Left lung (tissue), 10 donors: ENCODE results near the gene GALNTL6. TPM values are rescaled to one million over a fixed set of nuclear protein-coding genes. Genes with fewer than 3 reads are reported as not detected.

Source experiments
- ATAC-seq: fragments of 200-7000 bp; cut with Tn5 transposase; one replicate; pipeline ENCODE4 v1.9.1; 2020; ENCODE audit warnings: moderate library complexity
- DNase-seq, 4 donors: peaks; one replicate each; pipeline ENCODE4 v3.0.0-alpha.2; 2013 to 2020
- H3K27ac ChIP-seq, 2 donors: fragments of 200-600 bp; sonication (generic) in 1 of 2; one replicate each; pipeline versions ENCODE4 v1.5.0 to v1.8.0; 2020 to 2021
- H3K27me3 ChIP-seq, 2 donors: fragments of 200-600 bp; sonication (generic) in 1 of 2; one replicate each; pipeline versions ENCODE4 v1.5.0 to v1.8.0; 2020 to 2021
- H3K36me3 ChIP-seq, 2 donors: fragments of 200-600 bp; sonication (generic) in 1 of 2; one replicate each; pipeline versions ENCODE4 v1.5.0 to v1.8.0; 2020 to 2021
- H3K4me1 ChIP-seq, 2 donors: fragments of 200-600 bp; one replicate each; pipeline ENCODE4 v1.8.0; 2021
- H3K4me3 ChIP-seq, 2 donors: fragments of 200-600 bp; sonication (generic) in 1 of 2; one replicate each; pipeline versions ENCODE4 v1.5.0 to v1.8.0; 2020 to 2021; ENCODE audit warnings: mild to moderate bottlenecking in 1 of 2
- H3K9me3 ChIP-seq, 2 donors: fragments of 200-600 bp; sonication (generic) in 1 of 2; one replicate each; pipeline versions ENCODE4 v1.5.0 to v1.8.0; 2020 to 2021
- CTCF ChIP-seq, 2 donors: fragments of 200-600 bp; sonication (generic) in 1 of 2; IDR thresholded peaks; one replicate each; pipeline versions ENCODE4 v1.5.0 to v1.8.0; 2021; ENCODE audit warnings: antibody characterized with exemption in 2 of 2
- intact Hi-C, 2 donors: fragments of 100-400 bp; cut with DNase I; formaldehyde crosslinking; loops; one replicate each; pipeline versions ENCODE4 v1.11.2 to v1.14.2; 2022
- polyA plus RNA-seq, 6 donors: library from polyadenylated mRNA; unstranded; fragments of 120-200 nt; gene quantifications; one replicate each; pipeline ENCODE4 v1.2.1, GENCODE V29; 2013; ENCODE audit not compliant: insufficient read length in 6 of 6
- total RNA-seq, 2 donors: library from RNA; stranded (reverse); fragmentation: NEBNext Ultra II Directional; extraction: Animal tissue kit (Norgen Biotek cat#: 25700); gene quantifications; one replicate each; pipeline ENCODE4 v1.2.1, GENCODE V29; 2021
- donor health status: DM: no; HTN: yes; CAD: no.
- donor health status: DM: no; HTN: no; CAD: no.

Gene GALNTL6
- total and polyA plus RNA-seq, 8 donors = 0.11 to 0.16 (median 0.13) TPM; not detected in 5

GRCh38 chr4:172232966-172233365 lies 419.8 kb downstream of the GALNTL6 start:
- no peak for TF ChIP-seq CTCF (IDR thresholded peaks at IDR 0.05)
- intact Hi-C loops = no loop called here
- Histone ChIP-seq H3K27ac (no peak overlapping the region), H3K36me3 (no peaks in the 10 kb centered on the region), H3K4me3 (no peak overlapping the region), H3K27me3 (no peaks in the 10 kb centered on the region), H3K9me3 (no peaks in the 10 kb centered on the region), H3K4me1 (no peaks in the 10 kb centered on the region)
- ATAC-seq = no peak
- DNase-seq = peak in 1 of 4 donors; percentile 1

DNA sequence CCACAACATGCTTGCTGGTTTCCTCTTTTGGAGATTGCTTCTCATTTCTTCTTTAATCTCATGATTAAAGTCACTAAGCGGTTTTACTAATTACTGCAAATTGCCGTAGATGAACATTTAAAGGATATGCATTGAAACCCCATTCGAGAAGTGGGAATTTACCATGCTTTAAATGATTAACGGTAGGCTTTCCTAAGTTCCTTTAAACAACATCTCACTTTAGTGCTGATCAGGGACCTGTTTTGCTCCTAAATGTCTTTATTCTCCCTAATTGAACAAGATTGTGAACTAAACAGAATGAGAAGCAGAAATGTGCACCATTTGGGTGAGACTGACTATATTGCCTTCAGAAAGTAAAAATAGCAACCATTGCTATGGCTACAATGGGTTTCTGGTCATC lies 430.3 kb downstream of the GALNTL6 start:
- Histone ChIP-seq H3K36me3 (no peaks in the 10 kb centered on the region), H3K9me3 (no peaks in the 10 kb centered on the region), H3K27me3 (no peaks in the 10 kb centered on the region), H3K4me3 (no peak overlapping the region), H3K4me1 (no peaks in the 10 kb centered on the region), H3K27ac (no peak overlapping the region)
- DNase-seq (no peak), ATAC-seq (no peak)
- TF ChIP-seq CTCF (IDR thresholded peaks at IDR 0.05) = no peak
- intact Hi-C loops = no loop called here

GRCh38 chr4:172245516-172245915 lies 432.3 kb downstream of the GALNTL6 start:
- Histone ChIP-seq H3K4me3 (no peak overlapping the region), H3K36me3 (no peaks in the 10 kb centered on the region), H3K27me3 (no peaks in the 10 kb centered on the region), H3K4me1 (no peaks in the 10 kb centered on the region), H3K9me3 (peaks cover 0 to 10% of the 10 kb centered on the region in 2 donors), H3K27ac (no peak overlapping the region)
- no peak for TF ChIP-seq CTCF (IDR thresholded peaks at IDR 0.05)
- intact Hi-C loops = no loop called here
- no peak for ATAC-seq
- no peak for DNase-seq

GRCh38 chr4:172253409-172253808 lies 440.2 kb downstream of the GALNTL6 start:
- H3K9me3 ChIP-seq = peaks cover 0 to 11% of the 10 kb centered on the region in 2 donors
- H3K36me3 ChIP-seq = no peaks in the 10 kb centered on the region
- DNase-seq (no peak), ATAC-seq (no peak)
- H3K27me3 ChIP-seq = no peaks in the 10 kb centered on the region
- no peak overlapping the region for H3K27ac ChIP-seq
- no peaks in the 10 kb centered on the region for H3K4me1 ChIP-seq
- TF ChIP-seq CTCF (IDR thresholded peaks at IDR 0.05) = no peak
- no peak overlapping the region for H3K4me3 ChIP-seq
- intact Hi-C loops = no loop called here

- Histone ChIP-seq H3K36me3 (no peaks in the 10 kb centered on the region), H3K9me3 (no peaks in the 10 kb centered on the region), H3K4me1 (no peaks in the 10 kb centered on the region), H3K27ac (no peak overlapping the region), H3K4me3 (no peak overlapping the region), H3K27me3 (no peaks in the 10 kb centered on the region)
- no peak for TF ChIP-seq CTCF (IDR thresholded peaks at IDR 0.05)
- no peak for DNase-seq
- ATAC-seq = no peak
- intact Hi-C loops = no loop called here
Measured at GRCh38 chr4:172256820-172257219, 443.6 kb downstream of the GALNTL6 start.
